ES-I3 (cell line): Measurements from ENCODE around the gene CFAP251.

Experiments used
- H3K36me3 ChIP-seq: 2 replicates; pipeline ENCODE4 v1.6.1; 2013; ENCODE audit warnings: mild to moderate bottlenecking, low read length, control low read depth, moderate library complexity; ENCODE audit not compliant: insufficient read depth
- H3K4me1 ChIP-seq: 2 replicates; pipeline ENCODE4 v1.6.1; 2013; ENCODE audit warnings: mild to moderate bottlenecking, control low read depth, low read length; ENCODE audit not compliant: insufficient read depth
- H3K9ac ChIP-seq: 2 replicates; pipeline ENCODE4 v1.6.1; 2013; ENCODE audit warnings: low read depth, mild to moderate bottlenecking, low read length, moderate library complexity
- H3K9me3 ChIP-seq: 2 replicates; pipeline ENCODE4 v1.6.1; 2013; ENCODE audit warnings: mild to moderate bottlenecking, low read length, moderate library complexity; ENCODE audit not compliant: control insufficient read depth, insufficient read depth

The CFAP251 gene

GRCh38 chr12:122042910-122043309 lies 124.5 kb downstream of the CFAP251 start:
- H3K9me3 ChIP-seq: peaks cover 15% of the 10 kb centered on the region; the same call in 1 of the 2 replicates
- no peaks in the 10 kb centered on the region for H3K4me1 ChIP-seq
- H3K9ac ChIP-seq: no peak overlapping the region
- H3K36me3 ChIP-seq: peaks cover 17% of the 10 kb centered on the region; the same call in 1 of the 2 replicates

- Histone ChIP-seq H3K9me3 (peaks cover 15% of the 10 kb centered on the region; the same call in 1 of the 2 replicates), H3K4me1 (no peaks in the 10 kb centered on the region), H3K9ac (no peak overlapping the region), H3K36me3 (peaks cover 17% of the 10 kb centered on the region; the same call in 1 of the 2 replicates)
Measured at GRCh38 chr12:122043476-122043875, 125.1 kb downstream of the CFAP251 start.

- no peak overlapping the region for H3K9ac ChIP-seq
- H3K9me3 ChIP-seq: peaks cover 15% of the 10 kb centered on the region; the same call in 1 of the 2 replicates
- no peaks in the 10 kb centered on the region for H3K4me1 ChIP-seq
- H3K36me3 ChIP-seq: peaks cover 17% of the 10 kb centered on the region; the same call in 1 of the 2 replicates
Measured at GRCh38 chr12:122045262-122045661, 126.9 kb downstream of the CFAP251 start.

- H3K4me1 ChIP-seq: no peaks in the 10 kb centered on the region
- H3K9me3 ChIP-seq: peaks cover 15% of the 10 kb centered on the region; the same call in 1 of the 2 replicates
- no peak overlapping the region for H3K9ac ChIP-seq
- H3K36me3 ChIP-seq: peaks cover 17% of the 10 kb centered on the region; the same call in 1 of the 2 replicates
Measured at GRCh38 chr12:122046145-122046544, 127.8 kb downstream of the CFAP251 start.

GRCh38 chr12:122048151-122048550 lies 129.8 kb downstream of the CFAP251 start:
- Histone ChIP-seq H3K36me3 (peaks cover 12% of the 10 kb centered on the region; the same call in 1 of the 2 replicates), H3K4me1 (no peaks in the 10 kb centered on the region), H3K9ac (no peak overlapping the region), H3K9me3 (peaks cover 15% of the 10 kb centered on the region; the same call in 1 of the 2 replicates)

- no peak overlapping the region for H3K9ac ChIP-seq
- no peaks in the 10 kb centered on the region for H3K4me1 ChIP-seq
- H3K9me3 ChIP-seq: peaks cover 10% of the 10 kb centered on the region; the same call in 1 of the 2 replicates
- H3K36me3 ChIP-seq: peaks cover 12% of the 10 kb centered on the region; the same call in 1 of the 2 replicates
Measured at GRCh38 chr12:122049827-122050226, 131.4 kb downstream of the CFAP251 start.

GRCh38 chr12:122050706-122051105 lies 132.3 kb downstream of the CFAP251 start:
- H3K9me3 ChIP-seq: 0 out of 2 replicates have a peak, but pooled peaks cover 4% of the 10 kb centered on the region
- no peaks in the 10 kb centered on the region for H3K4me1 ChIP-seq
- no peak overlapping the region for H3K9ac ChIP-seq
- H3K36me3 ChIP-seq: peaks cover 8% of the 10 kb centered on the region; the same call in 1 of the 2 replicates

- Histone ChIP-seq H3K9ac (no peak overlapping the region), H3K4me1 (no peaks in the 10 kb centered on the region), H3K36me3 (peaks cover 3% of the 10 kb centered on the region; the same call in 1 of the 2 replicates), H3K9me3 (no peaks in the 10 kb centered on the region)
Measured at GRCh38 chr12:122051231-122051876, 133.0 kb downstream of the CFAP251 start.

GRCh38 chr12:122052285-122052684 lies 133.9 kb downstream of the CFAP251 start:
- 0 out of 2 replicates have a peak, but pooled peaks cover 2% of the 10 kb centered on the region for H3K36me3 ChIP-seq
- H3K9ac ChIP-seq: no peak overlapping the region
- H3K9me3 ChIP-seq: no peaks in the 10 kb centered on the region
- no peaks in the 10 kb centered on the region for H3K4me1 ChIP-seq
